ENCODE data around the gene WWOX. TPM values are rescaled to one million over a fixed set of nuclear protein-coding genes. Genes with fewer than 3 reads are reported as not detected.

Gene WWOX
- total and polyA plus RNA-seq, 2 donors (not counting 3 experiments of a cell fraction or from before 2014, with no cell fraction given), result 6.2 to 12.5 TPM

DNA sequence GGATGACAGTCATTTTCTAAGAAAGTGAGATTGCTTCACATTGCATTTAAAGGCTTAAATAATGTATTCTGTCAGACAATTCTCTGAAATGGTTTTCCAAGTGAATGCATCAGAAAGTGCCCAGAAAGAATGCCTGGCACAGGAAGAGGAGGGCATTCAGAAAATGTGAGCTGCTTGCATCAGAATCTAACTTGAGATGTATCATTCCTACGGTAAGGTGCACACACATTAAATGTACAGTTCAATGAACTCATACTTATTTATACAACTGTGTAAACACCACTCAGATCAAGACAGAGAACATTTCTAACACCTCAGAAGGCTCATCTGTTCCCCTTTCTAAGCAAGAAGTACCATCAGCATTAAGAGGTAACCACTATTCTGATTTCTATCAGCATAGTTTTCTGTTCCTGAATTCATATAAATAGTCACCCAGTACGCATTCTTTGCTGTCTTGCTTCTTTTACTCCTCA lies 863.0 kb downstream of the WWOX start:
- no peaks in the 10 kb centered on the region for H3K36me3 ChIP-seq (ENCODE audit: control insufficient read depth in 2 of 2, extremely low read depth in 1 of 2, insufficient read depth in 2 of 2, low read length in 2 of 2)
- CTCF ChIA-PET, result no interaction called here

DNA sequence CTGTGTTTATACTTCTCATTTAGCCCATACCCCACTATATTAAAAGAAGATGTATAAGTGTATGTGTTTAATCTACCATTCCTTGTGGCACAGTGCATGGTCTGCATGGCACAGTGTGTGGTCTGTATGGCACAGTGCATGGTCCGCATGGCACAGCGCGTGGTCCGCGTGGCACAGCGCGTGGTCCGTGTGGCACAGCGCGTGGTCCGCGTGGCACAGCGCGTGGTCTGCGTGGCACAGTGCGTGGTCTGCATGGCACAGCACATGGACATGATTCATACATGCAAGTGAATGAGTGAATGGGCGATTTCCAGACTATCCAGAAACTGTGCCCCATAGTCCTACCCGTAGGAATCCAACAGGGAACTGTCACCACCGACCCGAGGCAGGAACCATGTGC lies 868.5 kb downstream of the WWOX start:
- H3K9me1 ChIP-seq (replicated peaks; ENCODE audit: control insufficient read depth, extremely low read depth, insufficient read depth, low read length), result no peaks in the 10 kb centered on the region
- H3K79me2 ChIP-seq (ENCODE audit: control insufficient read depth, insufficient read depth, low read length), result no peaks in the 10 kb centered on the region
- no peaks in the 10 kb centered on the region for H3K4me1 ChIP-seq (ENCODE audit: control insufficient read depth, extremely low read depth, insufficient read depth, low read length)
- H3K27ac ChIP-seq (ENCODE audit: insufficient read depth, low read depth, low read length), result no peak overlapping the region
- dilution Hi-C loops (cut with MboI; ENCODE audit: extremely low pct_ligation_motif_present, low sequenced_read_pairs) (no loop called here), intact Hi-C loops (cut with micrococcal nuclease) (no loop called here)
- no peaks in the 10 kb centered on the region for H3K27me3 ChIP-seq (ENCODE audit: control insufficient read depth in 2 of 2, insufficient read depth in 2 of 2, low read length in 2 of 2)
- no peak overlapping the region for H2AFZ ChIP-seq (ENCODE audit: low read depth, low read length)
- H3K9ac ChIP-seq (replicated peaks; ENCODE audit: extremely low read depth, insufficient read depth, low read length), result no peak overlapping the region
- no peak for TF ChIP-seq JUN (IDR thresholded peaks at IDR 0.05; ENCODE audit: borderline replicate concordance, insufficient read depth, insufficient read length, low read depth)
- no peak for TF ChIP-seq FOS (IDR thresholded peaks at IDR 0.05; ENCODE audit: borderline replicate concordance, insufficient read depth, low read length)
- TF ChIP-seq, protein P1, sequence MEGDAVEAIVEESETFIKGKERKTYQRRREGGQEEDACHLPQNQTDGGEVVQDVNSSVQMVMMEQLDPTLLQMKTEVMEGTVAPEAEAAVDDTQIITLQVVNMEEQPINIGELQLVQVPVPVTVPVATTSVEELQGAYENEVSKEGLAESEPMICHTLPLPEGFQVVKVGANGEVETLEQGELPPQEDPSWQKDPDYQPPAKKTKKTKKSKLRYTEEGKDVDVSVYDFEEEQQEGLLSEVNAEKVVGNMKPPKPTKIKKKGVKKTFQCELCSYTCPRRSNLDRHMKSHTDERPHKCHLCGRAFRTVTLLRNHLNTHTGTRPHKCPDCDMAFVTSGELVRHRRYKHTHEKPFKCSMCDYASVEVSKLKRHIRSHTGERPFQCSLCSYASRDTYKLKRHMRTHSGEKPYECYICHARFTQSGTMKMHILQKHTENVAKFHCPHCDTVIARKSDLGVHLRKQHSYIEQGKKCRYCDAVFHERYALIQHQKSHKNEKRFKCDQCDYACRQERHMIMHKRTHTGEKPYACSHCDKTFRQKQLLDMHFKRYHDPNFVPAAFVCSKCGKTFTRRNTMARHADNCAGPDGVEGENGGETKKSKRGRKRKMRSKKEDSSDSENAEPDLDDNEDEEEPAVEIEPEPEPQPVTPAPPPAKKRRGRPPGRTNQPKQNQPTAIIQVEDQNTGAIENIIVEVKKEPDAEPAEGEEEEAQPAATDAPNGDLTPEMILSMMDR (IDR thresholded peaks at IDR 0.05; ENCODE audit: extremely low read depth in 1 of 2, insufficient read depth in 1 of 2, low read depth in 1 of 2, low read length in 2 of 2), result no peak
- no peak for TF ChIP-seq EZH2 (IDR thresholded peaks at IDR 0.05; ENCODE audit: borderline replicate concordance, low read depth, low read length, severe bottlenecking)
- BruUV-seq (replicated peaks), result no TSS peak
- no peak overlapping the region for H3K4me3 ChIP-seq (replicated peaks in 1 of 3; ENCODE audit: insufficient read depth in 1 of 3, low read depth in 1 of 3, low read length in 3 of 3)
- H4K20me1 ChIP-seq (replicated peaks; ENCODE audit: control insufficient read depth, extremely low read depth, insufficient read depth, low read length), result no peaks in the 10 kb centered on the region
- ChIA-PET POLR2A (no interaction called here), CTCF (no interaction called here)
- no peak overlapping the region for H3K4me2 ChIP-seq (ENCODE audit: insufficient read depth, low read length)
- DNase-seq (ENCODE audit: low read depth, low spot score) (no peak), FAIRE-seq (no peak)
- no peaks in the 10 kb centered on the region for H3K36me3 ChIP-seq (ENCODE audit: control insufficient read depth in 2 of 2, extremely low read depth in 1 of 2, insufficient read depth in 2 of 2, low read length in 2 of 2)
- peaks cover 2% of the 10 kb centered on the region for H3K9me3 ChIP-seq (replicated peaks; ENCODE audit: control insufficient read depth, insufficient read depth, low read length)

More for the DNA sequence above, 863.0 kb downstream of the WWOX start:
- Histone ChIP-seq H4K20me1 (replicated peaks; ENCODE audit: control insufficient read depth, extremely low read depth, insufficient read depth, low read length) (no peaks in the 10 kb centered on the region), H3K27ac (ENCODE audit: insufficient read depth, low read depth, low read length) (no peak overlapping the region), H3K9me3 (replicated peaks; ENCODE audit: control insufficient read depth, insufficient read depth, low read length) (peaks cover under 1% of the 10 kb centered on the region), H3K27me3 (ENCODE audit: control insufficient read depth in 2 of 2, insufficient read depth in 2 of 2, low read length in 2 of 2) (no peaks in the 10 kb centered on the region), H2AFZ (ENCODE audit: low read depth, low read length) (no peak overlapping the region), H3K9ac (replicated peaks; ENCODE audit: extremely low read depth, insufficient read depth, low read length) (no peak overlapping the region), H3K79me2 (ENCODE audit: control insufficient read depth, insufficient read depth, low read length) (no peaks in the 10 kb centered on the region), H3K9me1 (replicated peaks; ENCODE audit: control insufficient read depth, extremely low read depth, insufficient read depth, low read length) (no peaks in the 10 kb centered on the region), H3K4me3 (replicated peaks in 1 of 3; ENCODE audit: insufficient read depth in 1 of 3, low read depth in 1 of 3, low read length in 3 of 3) (no peak overlapping the region), H3K4me2 (ENCODE audit: insufficient read depth, low read length) (no peak overlapping the region), H3K4me1 (ENCODE audit: control insufficient read depth, extremely low read depth, insufficient read depth, low read length) (no peaks in the 10 kb centered on the region)
- POLR2A ChIA-PET, result no interaction called here
- dilution Hi-C loops (cut with MboI; ENCODE audit: extremely low pct_ligation_motif_present, low sequenced_read_pairs), result no loop called here
- no TSS peak for BruUV-seq (replicated peaks)
- intact Hi-C loops (cut with micrococcal nuclease), result no loop called here
- DNase-seq (ENCODE audit: low read depth, low spot score) (no peak), FAIRE-seq (no peak)
- TF ChIP-seq, protein P2, sequence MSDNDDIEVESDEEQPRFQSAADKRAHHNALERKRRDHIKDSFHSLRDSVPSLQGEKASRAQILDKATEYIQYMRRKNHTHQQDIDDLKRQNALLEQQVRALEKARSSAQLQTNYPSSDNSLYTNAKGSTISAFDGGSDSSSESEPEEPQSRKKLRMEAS (IDR thresholded peaks at IDR 0.05; ENCODE audit: insufficient read depth, insufficient read length), result no peak
- TF ChIP-seq POLR2A (IDR thresholded peaks at IDR 0.05; ENCODE audit: low read depth, low read length), result no peak
- TF ChIP-seq, protein P1 (IDR thresholded peaks at IDR 0.05; ENCODE audit: extremely low read depth in 1 of 2, insufficient read depth in 1 of 2, low read depth in 1 of 2, low read length in 2 of 2), result no peak
- TF ChIP-seq POLR2AphosphoS5 (IDR thresholded peaks at IDR 0.05; ENCODE audit: insufficient read depth, low read depth, low read length), result no peak
- TF ChIP-seq JUN (IDR thresholded peaks at IDR 0.05; ENCODE audit: borderline replicate concordance, insufficient read depth, insufficient read length, low read depth), result no peak
- no peak for TF ChIP-seq FOS (IDR thresholded peaks at IDR 0.05; ENCODE audit: borderline replicate concordance, insufficient read depth, low read length)
